Astrocyte (in vitro differentiated cells and primary cell): Measurements from ENCODE around the gene GMDS. TPM values are rescaled to one million over a fixed set of nuclear protein-coding genes. Genes with fewer than 3 reads are reported as not detected.

Experiments
- DNase-seq: peaks from one replicate; pipeline ENCODE4 v3.0.0-alpha.2; 2010; ENCODE audit warnings: low read depth
- FAIRE-seq: peaks from 2 replicates; lab custom pipeline; 2011; peaks lifted over from hg19 to GRCh38; lab: Jason Lieb, UNC
- H2AFZ ChIP-seq: 2 replicates; pipeline ENCODE4 v1.6.0; 2012; ENCODE audit warnings: low read depth, low read length, inconsistent platforms
- H3K27ac ChIP-seq: 2 replicates; pipeline ENCODE4 v1.5.1; 2011; ENCODE audit warnings: low read depth, low read length, inconsistent platforms
- H3K27me3 ChIP-seq: 2 replicates; pipeline ENCODE4 v1.6.0; 2011; ENCODE audit warnings: low read length, inconsistent platforms; ENCODE audit not compliant: insufficient read depth
- H3K36me3 ChIP-seq: 2 replicates; pipeline ENCODE4 v1.5.1; 2011; ENCODE audit warnings: low read length, inconsistent platforms; ENCODE audit not compliant: insufficient read depth
- H3K4me1 ChIP-seq: 2 replicates; pipeline ENCODE4 v1.5.1; 2011; ENCODE audit warnings: low read length, inconsistent platforms; ENCODE audit not compliant: insufficient read depth
- H3K4me2 ChIP-seq: 2 replicates; pipeline ENCODE4 v1.6.0; 2012; ENCODE audit warnings: low read length, inconsistent platforms
- H3K4me3 ChIP-seq: 2 replicates; pipeline ENCODE4 v1.5.1; 2011; ENCODE audit warnings: low read depth, mild to moderate bottlenecking, low read length, inconsistent platforms; ENCODE audit not compliant: insufficient read depth
- H3K79me2 ChIP-seq: 2 replicates; pipeline ENCODE4 v1.6.0; 2012; ENCODE audit warnings: mild to moderate bottlenecking, low read length, inconsistent platforms; ENCODE audit not compliant: insufficient read depth
- H3K9ac ChIP-seq: 2 replicates; pipeline ENCODE4 v1.6.0; 2012; ENCODE audit warnings: mild to moderate bottlenecking, low read length, inconsistent platforms
- H3K9me3 ChIP-seq: 2 replicates; pipeline ENCODE4 v1.5.1; 2012; ENCODE audit warnings: low read depth, mild to moderate bottlenecking, low read length, inconsistent platforms; ENCODE audit not compliant: insufficient read depth
- H4K20me1 ChIP-seq: 2 replicates; pipeline ENCODE4 v1.6.0; 2012; ENCODE audit warnings: low read length, inconsistent platforms; ENCODE audit not compliant: insufficient read depth
- H3K27ac Mint-ChIP-seq: one replicate; pipeline ENCODE4 v1.8.0; 2021; ENCODE audit warnings: mild to moderate bottlenecking, mixed read lengths; ENCODE audit not compliant: unreplicated experiment
- H3K27me3 Mint-ChIP-seq: one replicate; pipeline ENCODE4 v1.8.0; 2021; ENCODE audit warnings: low read depth, mixed read lengths; ENCODE audit not compliant: unreplicated experiment
- H3K36me3 Mint-ChIP-seq: one replicate; pipeline ENCODE4 v1.8.0; 2021; ENCODE audit warnings: low read depth, mixed read lengths; ENCODE audit not compliant: unreplicated experiment
- H3K4me1 Mint-ChIP-seq: one replicate; pipeline ENCODE4 v1.8.0; 2021; ENCODE audit warnings: low read depth, mixed read lengths; ENCODE audit not compliant: unreplicated experiment
- H3K4me3 Mint-ChIP-seq: one replicate; pipeline ENCODE4 v1.8.0; 2021; ENCODE audit warnings: mild to moderate bottlenecking, moderate library complexity, mixed read lengths; ENCODE audit not compliant: unreplicated experiment
- H3K9me3 Mint-ChIP-seq: one replicate; pipeline ENCODE4 v1.8.0; 2021; ENCODE audit warnings: mild to moderate bottlenecking, mixed read lengths; ENCODE audit not compliant: unreplicated experiment
- EZH2 ChIP-seq: IDR thresholded peaks from 2 replicates; pipeline ENCODE4 v1.6.1; 2012; ENCODE audit warnings: mild to moderate bottlenecking, low read length, inconsistent platforms; ENCODE audit not compliant: insufficient read depth
- total RNA-seq: library from RNA; stranded (reverse); gene quantifications from 2 replicates; pipeline ENCODE4 v1.2.1, GENCODE V29; 2021
- TF ChIP-seq, protein P1 (sequence below): IDR thresholded peaks from 2 replicates; pipeline ENCODE4 v1.5.1; 2011; ENCODE audit warnings: low read depth, mild to moderate bottlenecking, inconsistent platforms, low read length, moderate library complexity; ENCODE audit not compliant: insufficient read depth

Gene GMDS
- total RNA-seq, 1 donor from 2014 or later = 9.4 TPM

DNA sequence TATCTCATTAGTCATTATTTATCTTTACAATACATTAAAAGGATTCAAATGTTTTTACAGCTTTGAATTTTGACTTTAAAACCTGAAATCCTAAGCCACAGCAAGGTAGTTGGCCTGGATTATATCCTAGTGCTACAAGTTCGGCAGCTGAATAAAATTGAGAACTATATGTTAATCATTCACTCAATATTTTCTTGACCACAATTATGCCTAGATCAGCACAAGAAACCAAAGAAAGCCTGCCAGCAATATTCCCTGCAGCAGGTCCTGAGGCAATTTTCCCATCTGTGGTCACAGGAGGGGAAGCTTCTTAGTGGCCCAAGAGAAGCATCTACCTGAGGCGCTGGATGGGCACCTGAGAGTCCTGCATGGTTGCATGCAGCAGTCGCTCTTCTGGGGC lies 183.5 kb downstream of the GMDS start:
- FAIRE-seq = no peak
- Mint-ChIP-seq H3K4me1 (no peaks in the 10 kb centered on the region), H3K27ac (no peak overlapping the region)

DNA sequence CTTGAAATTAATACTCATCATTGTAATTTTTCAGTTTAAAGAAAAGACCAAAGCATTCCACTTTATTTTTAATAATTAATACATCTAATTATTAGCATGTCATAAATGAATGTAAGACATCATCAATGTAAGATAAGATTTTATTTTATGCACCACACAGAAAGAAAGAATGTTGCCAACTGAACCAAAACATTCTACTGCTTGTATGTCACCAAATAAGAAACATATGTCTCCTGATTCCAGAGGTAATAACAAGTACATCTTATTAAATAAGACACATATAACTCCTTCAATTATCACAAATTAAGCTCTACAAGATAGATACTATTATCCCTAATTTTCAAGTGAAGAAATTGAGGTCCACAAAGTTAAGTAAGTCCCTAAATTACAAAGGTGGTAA lies 189.5 kb downstream of the GMDS start:
- Histone ChIP-seq H4K20me1 (no peaks in the 10 kb centered on the region), H3K36me3 (no peaks in the 10 kb centered on the region), H3K4me3 (no peak overlapping the region), H3K4me1 (no peaks in the 10 kb centered on the region), H3K9me3 (no peaks in the 10 kb centered on the region), H2AFZ (no peak overlapping the region), H3K9ac (no peak overlapping the region), H3K79me2 (no peaks in the 10 kb centered on the region), H3K27me3 (no peaks in the 10 kb centered on the region), H3K27ac (no peak overlapping the region), H3K4me2 (no peak overlapping the region)
- Mint-ChIP-seq H3K9me3 (peaks cover 3% of the 10 kb centered on the region), H3K4me1 (no peaks in the 10 kb centered on the region), H3K36me3 (no peaks in the 10 kb centered on the region), H3K4me3 (no peak overlapping the region), H3K27me3 (no peaks in the 10 kb centered on the region), H3K27ac (no peak overlapping the region)
- no peak for FAIRE-seq
- no peak for TF ChIP-seq EZH2
- TF ChIP-seq, protein P1, sequence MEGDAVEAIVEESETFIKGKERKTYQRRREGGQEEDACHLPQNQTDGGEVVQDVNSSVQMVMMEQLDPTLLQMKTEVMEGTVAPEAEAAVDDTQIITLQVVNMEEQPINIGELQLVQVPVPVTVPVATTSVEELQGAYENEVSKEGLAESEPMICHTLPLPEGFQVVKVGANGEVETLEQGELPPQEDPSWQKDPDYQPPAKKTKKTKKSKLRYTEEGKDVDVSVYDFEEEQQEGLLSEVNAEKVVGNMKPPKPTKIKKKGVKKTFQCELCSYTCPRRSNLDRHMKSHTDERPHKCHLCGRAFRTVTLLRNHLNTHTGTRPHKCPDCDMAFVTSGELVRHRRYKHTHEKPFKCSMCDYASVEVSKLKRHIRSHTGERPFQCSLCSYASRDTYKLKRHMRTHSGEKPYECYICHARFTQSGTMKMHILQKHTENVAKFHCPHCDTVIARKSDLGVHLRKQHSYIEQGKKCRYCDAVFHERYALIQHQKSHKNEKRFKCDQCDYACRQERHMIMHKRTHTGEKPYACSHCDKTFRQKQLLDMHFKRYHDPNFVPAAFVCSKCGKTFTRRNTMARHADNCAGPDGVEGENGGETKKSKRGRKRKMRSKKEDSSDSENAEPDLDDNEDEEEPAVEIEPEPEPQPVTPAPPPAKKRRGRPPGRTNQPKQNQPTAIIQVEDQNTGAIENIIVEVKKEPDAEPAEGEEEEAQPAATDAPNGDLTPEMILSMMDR = no peak
- no peak for DNase-seq

More for the DNA sequence above, 183.5 kb downstream of the GMDS start:
- H3K4me3 ChIP-seq = no peak overlapping the region
- H4K20me1 ChIP-seq = no peaks in the 10 kb centered on the region
- H3K4me3 Mint-ChIP-seq = no peak overlapping the region
- H3K79me2 ChIP-seq = no peaks in the 10 kb centered on the region
- no peaks in the 10 kb centered on the region for H3K9me3 ChIP-seq
- H3K36me3 Mint-ChIP-seq = no peaks in the 10 kb centered on the region
- peak; percentile 56 for DNase-seq
- TF ChIP-seq EZH2 = no peak
- TF ChIP-seq, protein P1 = no peak
- H3K9me3 Mint-ChIP-seq = peaks cover 3% of the 10 kb centered on the region
- H3K27me3 ChIP-seq = no peaks in the 10 kb centered on the region
- H3K4me2 ChIP-seq = no peak overlapping the region
- no peaks in the 10 kb centered on the region for H3K36me3 ChIP-seq
- H3K9ac ChIP-seq = no peak overlapping the region
- no peaks in the 10 kb centered on the region for H3K27me3 Mint-ChIP-seq
- peaks cover 3% of the 10 kb centered on the region for H3K4me1 ChIP-seq
- no peak overlapping the region for H2AFZ ChIP-seq
- H3K27ac ChIP-seq = no peak overlapping the region

DNA sequence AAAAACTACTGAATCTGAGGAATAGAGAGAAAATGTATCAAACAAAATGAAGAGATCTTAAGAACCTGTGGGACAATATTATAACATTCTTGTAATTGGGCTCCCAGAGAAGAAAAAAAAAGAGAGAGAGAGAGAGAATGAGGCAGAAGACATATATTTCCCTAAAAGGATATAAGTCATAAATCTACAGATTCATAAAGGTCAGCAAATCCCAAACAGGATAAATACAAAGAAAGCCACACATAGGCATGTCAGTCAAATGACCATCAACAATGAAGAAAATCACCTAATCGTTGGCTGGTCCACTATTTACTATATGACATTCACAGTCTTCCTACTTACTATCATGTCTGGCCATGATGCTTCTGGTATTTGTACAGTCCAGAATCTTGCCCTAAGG lies 190.3 kb downstream of the GMDS start:
- Histone ChIP-seq H3K4me1 (no peaks in the 10 kb centered on the region), H3K27ac (no peak overlapping the region), H3K79me2 (no peaks in the 10 kb centered on the region), H4K20me1 (no peaks in the 10 kb centered on the region), H3K4me3 (no peak overlapping the region), H3K27me3 (no peaks in the 10 kb centered on the region), H3K4me2 (no peak overlapping the region), H3K36me3 (no peaks in the 10 kb centered on the region), H3K9me3 (no peaks in the 10 kb centered on the region), H3K9ac (no peak overlapping the region), H2AFZ (no peak overlapping the region)
- TF ChIP-seq, protein P1 = no peak
- no peak for TF ChIP-seq EZH2
- DNase-seq (no peak), FAIRE-seq (peak; percentile 43)
- Mint-ChIP-seq H3K9me3 (peaks cover 3% of the 10 kb centered on the region), H3K36me3 (no peaks in the 10 kb centered on the region), H3K4me3 (no peak overlapping the region), H3K27me3 (no peaks in the 10 kb centered on the region), H3K4me1 (no peaks in the 10 kb centered on the region), H3K27ac (no peak overlapping the region)
